GM23248 (cell line): Measurements from ENCODE around the gene GDAP1L1.

Experiments used
- EZH2 ChIP-seq: fragments of 200-600 bp; sonication (generic); IDR thresholded peaks from 2 replicates; pipeline ENCODE4 v1.6.1; 2018; ENCODE audit warnings: antibody characterized with exemption, mild to moderate bottlenecking; ENCODE audit not compliant: insufficient read depth, poor library complexity, severe bottlenecking
- EZH2phosphoT487 ChIP-seq: fragments of 200-600 bp; sonication (generic); IDR thresholded peaks from 2 replicates; pipeline ENCODE4 v1.6.1; 2018; ENCODE audit warnings: antibody characterized with exemption, moderate library complexity, mild to moderate bottlenecking, low read depth; ENCODE audit not compliant: insufficient read depth

DNA sequence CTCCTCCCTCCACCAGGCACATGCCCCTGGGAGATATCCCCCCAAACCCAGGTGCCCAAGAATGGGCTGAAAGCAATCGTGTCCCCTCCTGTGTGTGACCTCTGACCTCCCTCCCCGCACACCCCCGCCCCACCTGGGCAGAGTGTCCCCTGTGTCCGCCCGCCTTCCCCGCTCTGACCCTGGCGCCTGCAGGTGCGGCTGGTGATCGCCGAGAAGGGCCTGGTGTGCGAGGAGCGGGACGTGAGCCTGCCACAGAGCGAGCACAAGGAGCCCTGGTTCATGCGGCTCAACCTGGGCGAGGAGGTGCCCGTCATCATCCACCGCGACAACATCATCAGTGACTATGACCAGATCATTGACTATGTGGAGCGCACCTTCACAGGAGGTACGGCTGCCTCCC lies 9.9 kb downstream of the GDAP1L1 start:
- TF ChIP-seq EZH2: no peak
- TF ChIP-seq EZH2phosphoT487: no peak
